Vagina (tissue), 2 donors: Measurements from ENCODE around the gene CASP3.

Experiments used
- CTCF ChIP-seq, 3 experiments: fragments of 450-650 bp in 2 of 3; fragments of 200-600 bp in 1 of 3; sonication (generic) in 1 of 3; IDR thresholded peaks; one replicate each; pipeline ENCODE4 v1.5.1; 2017 to 2019; ENCODE audit warnings: antibody characterized with exemption in 3 of 3, mild to moderate bottlenecking in 2 of 3, moderate library complexity in 2 of 3
- POLR2AphosphoS5 ChIP-seq, 2 donors: sonication (generic); formaldehyde crosslinking; IDR thresholded peaks; one replicate each; pipeline ENCODE4 v1.9.0; 2017; ENCODE audit warnings: antibody characterized with exemption in 2 of 2, mild to moderate bottlenecking in 2 of 2, low read depth in 1 of 2; ENCODE audit not compliant: insufficient read depth in 1 of 2

- TF ChIP-seq CTCF (IDR thresholded peaks at IDR 0.05) (no peak), POLR2AphosphoS5 (IDR thresholded peaks at IDR 0.05; ENCODE audit: insufficient read depth in 1 of 2, low read depth in 1 of 2) (no peak)
Observed at GRCh38 chr4:184641022-184641421, 8.2 kb downstream of the CASP3 start.
